KBM-7 (cell line): ENCODE measurements around the gene COL1A2.

ENCODE experiments used
- DNase-seq: peaks from one replicate; pipeline ENCODE4 v3.0.0-alpha.2; 2015
- in situ Hi-C: fragments of 300-500 bp; cut with MboI; formaldehyde crosslinking; loops from 2 replicates; pipeline ENCODE4 v1.14.3; 2020; ENCODE audit warnings: low sequenced_read_pairs, low pct_unique_long_range_greater_than_20kb, mixed read lengths

COL1A2 gene

DNA sequence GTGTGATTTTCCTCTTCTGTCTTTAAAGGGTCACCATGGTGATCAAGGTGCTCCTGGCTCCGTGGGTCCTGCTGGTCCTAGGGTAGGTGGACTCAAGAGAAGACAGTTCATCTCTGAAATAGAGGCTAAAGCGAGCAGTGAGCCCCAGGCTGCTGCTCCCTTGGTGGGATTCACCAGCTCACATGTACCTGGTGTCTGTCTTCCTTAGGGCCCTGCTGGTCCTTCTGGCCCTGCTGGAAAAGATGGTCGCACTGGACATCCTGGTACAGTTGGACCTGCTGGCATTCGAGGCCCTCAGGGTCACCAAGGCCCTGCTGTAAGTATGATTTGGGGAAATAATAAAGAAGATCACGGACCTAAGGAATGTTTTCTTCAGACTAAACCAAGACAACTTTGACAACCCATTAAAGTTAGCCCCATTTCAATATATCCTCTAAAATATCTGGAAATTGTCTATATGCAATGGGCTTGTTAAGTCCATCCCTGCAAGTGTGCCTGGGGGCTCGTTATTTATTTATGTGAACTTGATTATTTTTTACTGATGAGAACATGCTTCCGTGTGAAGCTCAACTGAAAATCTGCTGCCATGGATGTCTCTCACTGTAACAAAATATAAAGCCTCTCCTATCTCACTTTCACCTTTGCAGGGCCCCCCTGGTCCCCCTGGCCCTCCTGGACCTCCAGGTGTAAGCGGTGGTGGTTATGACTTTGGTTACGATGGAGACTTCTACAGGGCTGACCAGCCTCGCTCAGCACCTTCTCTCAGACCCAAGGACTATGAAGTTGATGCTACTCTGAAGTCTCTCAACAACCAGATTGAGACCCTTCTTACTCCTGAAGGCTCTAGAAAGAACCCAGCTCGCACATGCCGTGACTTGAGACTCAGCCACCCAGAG is 32.5 kb downstream of the COL1A2 start:
- in situ Hi-C loops = no loop called here
- no peak for DNase-seq

DNA sequence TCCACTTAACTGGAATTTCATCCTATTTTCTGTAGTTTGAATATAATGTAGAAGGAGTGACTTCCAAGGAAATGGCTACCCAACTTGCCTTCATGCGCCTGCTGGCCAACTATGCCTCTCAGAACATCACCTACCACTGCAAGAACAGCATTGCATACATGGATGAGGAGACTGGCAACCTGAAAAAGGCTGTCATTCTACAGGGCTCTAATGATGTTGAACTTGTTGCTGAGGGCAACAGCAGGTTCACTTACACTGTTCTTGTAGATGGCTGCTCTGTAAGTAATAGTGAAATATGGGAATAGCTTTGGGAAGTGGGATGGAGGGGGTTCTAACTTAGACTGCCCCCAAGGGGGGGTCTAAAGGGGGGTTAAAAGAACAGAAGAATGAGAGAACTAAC is 34.5 kb downstream of the COL1A2 start:
- no peak for DNase-seq
- in situ Hi-C loops = no loop called here

GRCh38 chr7:94431176-94431575 is 36.5 kb downstream of the COL1A2 start:
- in situ Hi-C loops = no loop called here
- no peak for DNase-seq

DNA sequence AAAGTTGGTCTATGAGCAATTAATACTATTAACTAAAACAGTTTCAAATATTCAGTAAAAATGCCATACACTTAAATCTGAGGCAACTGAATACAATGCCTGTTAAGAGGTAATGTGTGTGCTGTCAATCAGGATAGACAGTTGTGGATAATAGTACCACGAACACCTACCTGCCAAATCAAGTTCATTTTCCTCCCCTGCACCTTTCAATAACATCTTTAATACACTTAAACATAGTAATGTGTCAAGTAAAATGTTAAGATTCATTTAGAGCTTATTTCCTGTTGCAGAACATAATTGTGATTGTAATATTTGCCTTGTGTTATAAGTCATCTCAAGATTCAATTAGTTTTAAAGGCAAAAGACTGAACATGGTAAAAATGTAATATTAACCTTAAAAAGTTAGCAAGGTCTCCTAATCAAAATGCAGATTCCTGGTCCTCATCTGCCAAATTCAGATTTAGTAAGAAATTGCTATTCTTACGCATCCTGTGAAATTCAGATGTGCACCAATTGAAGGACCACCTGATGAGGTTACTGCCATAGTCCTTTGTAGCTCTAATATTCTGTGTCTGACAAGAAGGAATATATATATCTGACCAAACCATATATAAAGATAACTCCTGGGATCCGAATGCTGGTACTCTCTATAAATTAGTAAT is 37.1 kb downstream of the COL1A2 start:
- in situ Hi-C loops = no loop called here
- DNase-seq = no peak

- in situ Hi-C loops = no loop called here
Measured at GRCh38 chr7:94432281-94432670, 37.6 kb downstream of the COL1A2 start.

DNA sequence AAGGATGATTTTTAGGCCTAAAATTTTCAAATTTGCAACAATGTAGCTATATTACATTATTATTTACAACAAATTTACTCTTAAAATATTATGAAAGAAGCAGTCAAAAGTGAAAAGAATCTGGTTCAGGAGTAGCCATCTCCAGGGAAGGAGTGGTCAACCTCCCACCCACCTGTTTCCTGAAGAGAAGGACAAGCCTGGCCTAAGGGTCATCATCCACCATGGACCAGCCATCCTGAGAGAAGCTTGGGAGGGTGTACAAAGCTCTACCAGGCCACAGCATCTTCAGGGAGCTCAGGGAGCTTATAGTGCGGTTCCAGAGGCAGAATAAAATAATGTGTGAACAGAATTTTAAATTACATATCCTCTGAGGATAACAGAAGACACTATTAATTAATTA is 38.1 kb downstream of the COL1A2 start:
- DNase-seq = no peak
- in situ Hi-C loops = no loop called here

More at GRCh38 chr7:94432281-94432670, 37.6 kb downstream of the COL1A2 start:
- DNase-seq = no peak

DNA sequence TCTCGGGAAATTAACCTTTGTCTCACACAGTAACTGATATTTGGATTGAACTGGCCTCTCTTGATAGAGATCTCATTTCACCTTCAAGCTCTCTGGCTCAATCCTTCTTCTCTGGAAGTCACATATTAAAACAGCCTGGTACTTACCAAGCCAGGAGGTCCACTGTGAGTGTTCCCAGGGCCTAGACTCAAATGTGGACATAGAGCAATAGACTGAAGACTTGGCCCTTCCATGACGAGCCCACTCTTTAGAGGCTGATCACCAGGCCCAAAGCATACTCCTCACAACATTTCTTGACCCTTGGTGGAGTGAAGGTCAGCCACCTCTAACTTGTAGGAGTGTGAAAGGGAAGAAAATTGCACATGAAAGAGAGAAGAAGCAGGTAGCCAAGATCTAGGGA is 38.5 kb downstream of the COL1A2 start:
- no peak for DNase-seq
- in situ Hi-C loops = no loop called here

- in situ Hi-C loops = no loop called here
- DNase-seq = no peak
Measured at GRCh38 chr7:94434042-94434441, 39.3 kb downstream of the COL1A2 start.

GRCh38 chr7:94436018-94436604 is 41.4 kb downstream of the COL1A2 start:
- in situ Hi-C loops = no loop called here
- DNase-seq = peak; percentile 49

DNA sequence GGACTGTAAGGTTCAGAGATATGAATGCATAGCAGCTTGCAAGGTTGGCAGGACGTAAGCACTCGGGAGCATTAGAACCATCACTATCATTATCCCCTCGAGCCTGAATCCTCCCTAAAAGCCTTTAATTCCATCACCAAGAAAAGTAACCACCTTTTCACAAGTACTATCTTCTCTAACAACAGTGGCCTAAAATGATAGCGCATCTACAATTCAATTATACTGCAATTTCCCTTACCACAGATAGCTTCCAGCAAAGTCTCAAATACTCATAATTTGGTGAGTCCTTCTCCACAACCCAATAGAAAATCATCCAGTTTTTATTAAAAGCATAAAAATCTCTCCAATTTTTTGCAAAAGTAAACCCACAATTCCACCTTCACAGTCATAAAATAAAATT is 42.0 kb downstream of the COL1A2 start:
- no peak for DNase-seq
- in situ Hi-C loops = no loop called here

- no peak for DNase-seq
- in situ Hi-C loops = no loop called here
Measured at GRCh38 chr7:94439893-94440381, 45.2 kb downstream of the COL1A2 start.

GRCh38 chr7:94440451-94441039 is 45.9 kb downstream of the COL1A2 start:
- in situ Hi-C loops = no loop called here
- DNase-seq = no peak

GRCh38 chr7:94441138-94441537 is 46.4 kb downstream of the COL1A2 start:
- DNase-seq = no peak
- in situ Hi-C loops = no loop called here

DNA sequence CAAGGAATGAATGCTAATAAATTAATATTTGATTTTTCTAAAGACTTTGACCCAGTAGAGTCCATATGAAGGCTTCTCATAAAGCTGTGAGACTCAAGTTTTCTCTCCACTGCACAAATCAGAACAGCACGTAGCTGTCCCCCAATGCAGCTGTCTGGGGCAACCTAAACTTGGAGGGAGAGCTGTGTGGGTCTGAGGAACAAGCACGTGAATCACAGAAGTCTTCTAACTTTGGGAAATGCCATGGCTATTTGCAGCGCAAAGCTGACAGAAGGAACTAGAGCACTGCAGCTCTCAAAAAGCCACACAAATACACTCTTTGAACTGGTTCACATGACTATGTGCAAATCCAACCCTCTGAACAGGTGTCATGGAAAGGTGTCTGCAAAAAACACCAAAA is 47.9 kb downstream of the COL1A2 start:
- in situ Hi-C loops = no loop called here
- no peak for DNase-seq

- in situ Hi-C loops = no loop called here
- DNase-seq = no peak
Measured at GRCh38 chr7:94444813-94445212, 50.1 kb downstream of the COL1A2 start.

DNA sequence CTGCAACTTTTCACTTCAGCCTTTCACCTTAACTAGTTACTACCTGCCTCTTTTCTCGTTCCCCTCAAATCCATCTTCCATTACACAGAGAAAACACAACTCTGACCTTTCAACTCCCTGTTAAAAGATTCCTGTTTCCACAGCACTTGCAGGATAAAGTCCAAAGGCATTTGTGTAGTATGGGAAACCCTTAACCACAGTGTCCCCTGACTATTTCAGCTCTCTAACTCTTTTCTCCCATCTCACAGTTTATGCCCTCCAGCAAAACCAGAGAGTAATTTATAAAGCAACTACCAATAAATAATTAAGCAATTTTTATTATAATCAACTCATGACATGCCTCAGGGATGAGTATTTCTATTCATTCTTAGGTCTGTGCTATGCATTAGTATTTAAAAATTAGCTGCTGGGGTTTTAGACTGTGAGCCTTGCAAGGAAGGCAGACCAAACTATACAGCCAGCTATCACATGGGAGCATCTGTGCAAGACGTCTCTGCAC is 51.0 kb downstream of the COL1A2 start:
- in situ Hi-C loops = no loop called here
- no peak for DNase-seq

DNA sequence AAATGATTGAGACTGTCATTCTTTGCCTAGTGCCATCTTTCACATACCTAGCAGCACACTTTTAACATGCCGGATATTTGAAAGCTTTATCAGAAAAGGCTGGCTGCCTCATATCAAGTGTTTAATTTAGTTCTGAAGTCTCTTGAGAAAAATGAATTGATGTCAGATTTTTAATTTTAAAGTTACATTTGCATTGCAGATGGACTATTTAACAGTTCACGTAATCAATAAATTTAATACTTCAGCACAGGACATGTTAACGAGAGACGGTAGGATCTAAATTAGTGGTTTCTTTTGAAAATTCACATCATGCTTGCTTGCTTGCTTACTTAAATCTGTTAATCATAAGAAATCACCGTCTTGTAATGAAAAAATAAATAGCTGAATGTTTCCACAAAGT is 51.6 kb downstream of the COL1A2 start:
- in situ Hi-C loops = no loop called here
- DNase-seq = no peak

DNA sequence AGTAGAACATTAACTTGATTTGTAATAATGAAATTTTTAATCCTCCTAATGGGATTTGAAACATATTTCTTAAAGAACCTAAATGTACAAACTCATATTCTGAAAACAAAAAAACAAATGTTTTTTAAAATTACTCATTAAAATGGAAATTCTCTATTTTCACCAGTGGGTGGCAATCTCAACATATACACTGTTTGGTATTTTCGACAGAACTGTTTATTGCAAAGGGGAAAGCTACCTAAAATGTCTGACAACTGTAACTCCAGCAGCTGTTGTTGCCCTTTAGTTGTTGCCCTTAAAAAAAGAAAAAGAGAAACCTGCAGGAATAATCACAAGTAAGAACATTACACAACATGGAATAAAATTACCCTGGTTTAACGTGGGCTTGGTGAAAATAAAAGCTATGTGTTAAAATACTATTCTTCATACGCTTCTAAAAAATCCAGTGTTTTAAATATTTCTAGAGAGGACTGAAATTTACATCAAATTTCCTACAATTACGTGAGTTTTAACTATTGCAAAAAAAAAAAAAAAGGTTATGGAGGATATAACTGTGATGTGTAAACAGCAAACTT is 54.5 kb downstream of the COL1A2 start:
- in situ Hi-C loops = no loop called here
- DNase-seq = peak; percentile 45

DNA sequence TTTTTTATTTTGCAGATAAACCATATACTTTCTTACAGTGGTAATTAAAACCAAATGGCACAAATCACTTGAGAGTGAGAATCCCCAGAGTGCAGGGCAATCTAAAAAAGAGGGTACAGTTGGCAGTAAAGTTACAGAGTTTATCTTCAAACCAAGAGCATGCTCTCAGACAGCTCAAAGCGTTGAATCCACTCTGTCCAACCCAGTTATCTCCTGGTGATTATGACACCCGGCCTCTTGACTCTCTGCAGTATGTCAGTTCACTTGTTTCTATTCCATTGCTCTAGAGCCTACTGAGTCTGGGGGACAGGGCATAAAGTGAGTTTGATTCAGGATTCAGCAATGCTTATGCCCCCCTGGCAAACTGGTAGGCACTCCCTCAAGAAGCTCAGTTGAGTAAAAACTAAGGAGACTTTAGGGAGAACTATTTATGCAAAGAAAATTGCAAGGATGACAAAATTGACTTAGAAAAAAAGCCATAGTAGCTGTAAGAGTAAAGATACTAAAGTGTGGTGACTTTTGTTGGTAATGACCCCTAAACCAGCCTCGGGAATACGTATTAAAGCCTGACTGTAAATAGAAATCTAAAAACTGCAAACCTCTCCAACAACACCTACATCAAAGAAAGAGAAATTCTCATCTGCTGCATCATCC is 55.5 kb downstream of the COL1A2 start:
- no peak for DNase-seq
- in situ Hi-C loops = no loop called here
